HepG2 (cell line): ENCODE data around the gene THAP10. TPM values are rescaled to one million over a fixed set of nuclear protein-coding genes. Genes with fewer than 3 reads are reported as not detected.

Source experiments
- ESRRA ChIP-seq: sonication (generic); formaldehyde crosslinking; IDR thresholded peaks from 2 replicates; pipeline ENCODE4 v1.5.1; 2020; ENCODE audit warnings: mild to moderate bottlenecking, low read depth, missing genetic modification reagents
- GABPA ChIP-seq, 2 experiments: IDR thresholded peaks; 2 replicates each; pipeline ENCODE4 v1.6.1; 2011 to 2016; ENCODE audit warnings: low read depth in 2 of 2, low read length in 1 of 2, missing biosample characterization in 1 of 2, missing genetic modification characterization in 1 of 2
- HMG20A ChIP-seq: IDR thresholded peaks from 2 replicates; pipeline ENCODE4 v1.6.1; 2016; ENCODE audit warnings: borderline replicate concordance
- POLR2A ChIP-seq, 2 experiments: IDR thresholded peaks; 2 replicates each; pipeline ENCODE4 v1.6.1; 2011; ENCODE audit warnings: low read depth in 2 of 2, low read length in 2 of 2, mild to moderate bottlenecking in 1 of 2, moderate library complexity in 1 of 2; ENCODE audit not compliant: insufficient read depth in 1 of 2
- ZIK1 ChIP-seq: sonication (generic); formaldehyde crosslinking; IDR thresholded peaks from 2 replicates; pipeline ENCODE4 v1.5.0; 2020; ENCODE audit warnings: mild to moderate bottlenecking, low read depth, missing genetic modification reagents, borderline replicate concordance
- ZNF468 ChIP-seq: sonication (generic); formaldehyde crosslinking; IDR thresholded peaks from 2 replicates; pipeline ENCODE4 v1.8.0; 2022; ENCODE audit warnings: mild to moderate bottlenecking, moderate library complexity, missing genetic modification reagents
- ZNF605 ChIP-seq: sonication (generic); formaldehyde crosslinking; IDR thresholded peaks from 2 replicates; pipeline ENCODE4 v1.8.0; 2022; ENCODE audit warnings: mild to moderate bottlenecking, missing genetic modification reagents
- ZNF75D ChIP-seq: sonication (generic); formaldehyde crosslinking; IDR thresholded peaks from 2 replicates; pipeline ENCODE4 v1.8.1; 2023; ENCODE audit warnings: missing genetic modification reagents, mild to moderate bottlenecking, borderline replicate concordance
- ZSCAN29 ChIP-seq: sonication (generic); formaldehyde crosslinking; conservative IDR thresholded peaks from 2 replicates; pipeline ENCODE4 v1.4.0; 2020; ENCODE audit warnings: mild to moderate bottlenecking, missing genetic modification reagents
- polyA plus RNA-seq, 8 experiments: library from polyadenylated mRNA; depleted of rRNA in 3 of 8; stranded (reverse) in 7 of 8; unstranded in 1 of 8; fragments of >200 nt; fragmentation: Illumina TruSeq in 4 of 8; extraction: Trizol in 4 of 8; gene quantifications; 2 replicates each; pipeline versions ENCODE4 v1.2.1 to v1.2.3, GENCODE V29; 2011 to 2016; ENCODE audit warnings: low read depth in 4 of 8, missing spikeins in 1 of 8, mixed read lengths in 1 of 8; ENCODE audit not compliant: insufficient read depth in 1 of 8
- total RNA-seq, 5 experiments: library from RNA; depleted of rRNA; stranded (reverse); fragments of >200 nt; fragmentation: Illumina TruSeq; extraction: Trizol; gene quantifications; 2 replicates each; pipeline ENCODE4 v1.2.3, GENCODE V29; 2016; ENCODE audit warnings: low read depth in 1 of 5
- TF ChIP-seq, protein P1 (sequence below): sonication (generic); formaldehyde crosslinking; IDR thresholded peaks from 2 replicates; pipeline ENCODE4 v1.5.1; 2020; ENCODE audit warnings: missing genetic modification reagents, mild to moderate bottlenecking, borderline replicate concordance
- TF ChIP-seq, protein P2 (sequence below): sonication (generic); formaldehyde crosslinking; IDR thresholded peaks from 2 replicates; pipeline ENCODE4 v1.9.0; 2021; ENCODE audit warnings: mild to moderate bottlenecking, missing genetic modification reagents
- TF ChIP-seq, protein P3 (sequence below): sonication (generic); formaldehyde crosslinking; IDR thresholded peaks from 2 replicates; pipeline ENCODE4 v1.4.0; 2020; ENCODE audit warnings: mild to moderate bottlenecking, missing genetic modification reagents
- TF ChIP-seq, protein P4 (sequence below): sonication (generic); formaldehyde crosslinking; IDR thresholded peaks from 2 replicates; pipeline ENCODE4 v1.5.1; 2020; ENCODE audit warnings: missing genetic modification reagents, mild to moderate bottlenecking, borderline replicate concordance

THAP10 gene
- total and polyA plus RNA-seq, 2 of the 13 experiments (the other 11 are each of a cell fraction or from before 2014, with no cell fraction given), result 0.64 to 0.69 TPM

DNA sequence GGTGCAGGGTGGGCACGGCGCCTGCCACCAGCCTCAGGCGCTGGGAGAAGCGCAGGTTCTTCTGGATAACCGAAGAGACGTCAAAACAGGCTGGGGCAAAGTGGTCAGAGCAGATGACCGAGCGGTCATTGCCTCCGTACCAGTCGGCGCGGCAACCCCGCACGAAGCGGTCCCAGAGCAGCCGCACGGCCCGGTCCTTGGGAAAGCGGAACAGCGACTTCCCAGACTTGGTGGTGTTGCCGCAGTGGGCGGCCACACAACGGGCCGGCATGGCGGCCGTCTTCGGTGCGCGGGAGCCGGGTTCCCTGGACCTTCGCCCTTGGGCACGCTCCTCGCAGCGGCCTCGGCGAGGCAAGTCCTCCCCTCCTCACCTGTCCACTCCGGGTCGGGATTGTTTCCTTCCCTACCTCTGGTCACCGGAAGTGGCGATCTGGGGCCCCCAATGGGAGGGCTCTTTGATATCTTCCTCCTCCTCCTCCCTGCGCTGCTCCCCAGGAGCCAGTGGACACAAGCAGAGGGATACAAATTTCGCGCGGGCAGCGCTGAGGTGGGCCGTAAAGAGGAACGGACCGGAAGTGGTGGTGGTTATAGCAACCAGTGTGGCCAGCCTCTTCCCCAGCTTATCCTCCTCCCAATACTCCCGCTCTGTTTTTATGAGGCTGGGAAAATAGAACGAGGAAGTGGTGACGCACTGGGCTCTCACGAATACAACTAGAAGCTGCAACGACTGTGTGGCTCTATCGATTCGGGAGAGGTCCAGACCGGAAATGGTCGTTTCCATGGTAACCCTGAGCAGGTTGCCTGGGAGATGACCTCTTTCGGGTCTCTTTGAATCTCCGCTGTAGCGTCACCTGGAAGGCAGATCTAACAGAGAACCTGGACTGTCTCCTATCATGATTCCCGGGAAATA lies at the start of gene THAP10, which contains the start of gene LRRC49 (continued):
- TF ChIP-seq ZIK1 (CRISPR knock-in tag) (0 out of 2 replicates have a peak, but pooled peaks have one; percentile 19), ZSCAN29 (CRISPR knock-in tag) (0 out of 2 replicates have a peak, but pooled peaks have one; percentile 25), ZNF605 (CRISPR knock-in tag) (peak; percentile 78), POLR2A (IDR thresholded peaks at IDR 0.05; ENCODE audit: insufficient read depth in 1 of 2, low read depth in 2 of 2, low read length in 2 of 2) (peak; percentile 67 to 74), GABPA (IDR thresholded peaks at IDR 0.05; ENCODE audit: low read depth, low read length) (peak; percentile 93), GABPA (CRISPR knock-in tag; IDR thresholded peaks at IDR 0.05; ENCODE audit: low read depth) (peak; percentile 97), HMG20A (CRISPR knock-in tag) (no peak), ZNF75D (CRISPR knock-in tag) (no peak), ZNF468 (CRISPR knock-in tag) (0 out of 2 replicates have a peak, but pooled peaks have one; percentile 76), ESRRA (CRISPR knock-in tag) (0 out of 2 replicates have a peak, but pooled peaks have one; percentile 41)
- TF ChIP-seq, protein P1, sequence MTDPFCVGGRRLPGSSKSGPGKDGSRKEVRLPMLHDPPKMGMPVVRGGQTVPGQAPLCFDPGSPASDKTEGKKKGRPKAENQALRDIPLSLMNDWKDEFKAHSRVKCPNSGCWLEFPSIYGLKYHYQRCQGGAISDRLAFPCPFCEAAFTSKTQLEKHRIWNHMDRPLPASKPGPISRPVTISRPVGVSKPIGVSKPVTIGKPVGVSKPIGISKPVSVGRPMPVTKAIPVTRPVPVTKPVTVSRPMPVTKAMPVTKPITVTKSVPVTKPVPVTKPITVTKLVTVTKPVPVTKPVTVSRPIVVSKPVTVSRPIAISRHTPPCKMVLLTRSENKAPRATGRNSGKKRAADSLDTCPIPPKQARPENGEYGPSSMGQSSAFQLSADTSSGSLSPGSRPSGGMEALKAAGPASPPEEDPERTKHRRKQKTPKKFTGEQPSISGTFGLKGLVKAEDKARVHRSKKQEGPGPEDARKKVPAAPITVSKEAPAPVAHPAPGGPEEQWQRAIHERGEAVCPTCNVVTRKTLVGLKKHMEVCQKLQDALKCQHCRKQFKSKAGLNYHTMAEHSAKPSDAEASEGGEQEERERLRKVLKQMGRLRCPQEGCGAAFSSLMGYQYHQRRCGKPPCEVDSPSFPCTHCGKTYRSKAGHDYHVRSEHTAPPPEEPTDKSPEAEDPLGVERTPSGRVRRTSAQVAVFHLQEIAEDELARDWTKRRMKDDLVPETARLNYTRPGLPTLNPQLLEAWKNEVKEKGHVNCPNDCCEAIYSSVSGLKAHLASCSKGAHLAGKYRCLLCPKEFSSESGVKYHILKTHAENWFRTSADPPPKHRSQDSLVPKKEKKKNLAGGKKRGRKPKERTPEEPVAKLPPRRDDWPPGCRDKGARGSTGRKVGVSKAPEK, result peak; percentile 78; the same call in 1 of the 2 replicates
- TF ChIP-seq, protein P2, sequence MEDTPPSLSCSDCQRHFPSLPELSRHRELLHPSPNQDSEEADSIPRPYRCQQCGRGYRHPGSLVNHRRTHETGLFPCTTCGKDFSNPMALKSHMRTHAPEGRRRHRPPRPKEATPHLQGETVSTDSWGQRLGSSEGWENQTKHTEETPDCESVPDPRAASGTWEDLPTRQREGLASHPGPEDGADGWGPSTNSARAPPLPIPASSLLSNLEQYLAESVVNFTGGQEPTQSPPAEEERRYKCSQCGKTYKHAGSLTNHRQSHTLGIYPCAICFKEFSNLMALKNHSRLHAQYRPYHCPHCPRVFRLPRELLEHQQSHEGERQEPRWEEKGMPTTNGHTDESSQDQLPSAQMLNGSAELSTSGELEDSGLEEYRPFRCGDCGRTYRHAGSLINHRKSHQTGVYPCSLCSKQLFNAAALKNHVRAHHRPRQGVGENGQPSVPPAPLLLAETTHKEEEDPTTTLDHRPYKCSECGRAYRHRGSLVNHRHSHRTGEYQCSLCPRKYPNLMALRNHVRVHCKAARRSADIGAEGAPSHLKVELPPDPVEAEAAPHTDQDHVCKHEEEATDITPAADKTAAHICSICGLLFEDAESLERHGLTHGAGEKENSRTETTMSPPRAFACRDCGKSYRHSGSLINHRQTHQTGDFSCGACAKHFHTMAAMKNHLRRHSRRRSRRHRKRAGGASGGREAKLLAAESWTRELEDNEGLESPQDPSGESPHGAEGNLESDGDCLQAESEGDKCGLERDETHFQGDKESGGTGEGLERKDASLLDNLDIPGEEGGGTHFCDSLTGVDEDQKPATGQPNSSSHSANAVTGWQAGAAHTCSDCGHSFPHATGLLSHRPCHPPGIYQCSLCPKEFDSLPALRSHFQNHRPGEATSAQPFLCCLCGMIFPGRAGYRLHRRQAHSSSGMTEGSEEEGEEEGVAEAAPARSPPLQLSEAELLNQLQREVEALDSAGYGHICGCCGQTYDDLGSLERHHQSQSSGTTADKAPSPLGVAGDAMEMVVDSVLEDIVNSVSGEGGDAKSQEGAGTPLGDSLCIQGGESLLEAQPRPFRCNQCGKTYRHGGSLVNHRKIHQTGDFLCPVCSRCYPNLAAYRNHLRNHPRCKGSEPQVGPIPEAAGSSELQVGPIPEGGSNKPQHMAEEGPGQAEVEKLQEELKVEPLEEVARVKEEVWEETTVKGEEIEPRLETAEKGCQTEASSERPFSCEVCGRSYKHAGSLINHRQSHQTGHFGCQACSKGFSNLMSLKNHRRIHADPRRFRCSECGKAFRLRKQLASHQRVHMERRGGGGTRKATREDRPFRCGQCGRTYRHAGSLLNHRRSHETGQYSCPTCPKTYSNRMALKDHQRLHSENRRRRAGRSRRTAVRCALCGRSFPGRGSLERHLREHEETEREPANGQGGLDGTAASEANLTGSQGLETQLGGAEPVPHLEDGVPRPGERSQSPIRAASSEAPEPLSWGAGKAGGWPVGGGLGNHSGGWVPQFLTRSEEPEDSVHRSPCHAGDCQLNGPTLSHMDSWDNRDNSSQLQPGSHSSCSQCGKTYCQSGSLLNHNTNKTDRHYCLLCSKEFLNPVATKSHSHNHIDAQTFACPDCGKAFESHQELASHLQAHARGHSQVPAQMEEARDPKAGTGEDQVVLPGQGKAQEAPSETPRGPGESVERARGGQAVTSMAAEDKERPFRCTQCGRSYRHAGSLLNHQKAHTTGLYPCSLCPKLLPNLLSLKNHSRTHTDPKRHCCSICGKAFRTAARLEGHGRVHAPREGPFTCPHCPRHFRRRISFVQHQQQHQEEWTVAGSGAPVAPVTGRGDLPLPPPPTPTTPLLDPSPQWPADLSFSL (CRISPR knock-in tag), result 0 out of 2 replicates have a peak, but pooled peaks have one; percentile 58
- TF ChIP-seq, protein P3, sequence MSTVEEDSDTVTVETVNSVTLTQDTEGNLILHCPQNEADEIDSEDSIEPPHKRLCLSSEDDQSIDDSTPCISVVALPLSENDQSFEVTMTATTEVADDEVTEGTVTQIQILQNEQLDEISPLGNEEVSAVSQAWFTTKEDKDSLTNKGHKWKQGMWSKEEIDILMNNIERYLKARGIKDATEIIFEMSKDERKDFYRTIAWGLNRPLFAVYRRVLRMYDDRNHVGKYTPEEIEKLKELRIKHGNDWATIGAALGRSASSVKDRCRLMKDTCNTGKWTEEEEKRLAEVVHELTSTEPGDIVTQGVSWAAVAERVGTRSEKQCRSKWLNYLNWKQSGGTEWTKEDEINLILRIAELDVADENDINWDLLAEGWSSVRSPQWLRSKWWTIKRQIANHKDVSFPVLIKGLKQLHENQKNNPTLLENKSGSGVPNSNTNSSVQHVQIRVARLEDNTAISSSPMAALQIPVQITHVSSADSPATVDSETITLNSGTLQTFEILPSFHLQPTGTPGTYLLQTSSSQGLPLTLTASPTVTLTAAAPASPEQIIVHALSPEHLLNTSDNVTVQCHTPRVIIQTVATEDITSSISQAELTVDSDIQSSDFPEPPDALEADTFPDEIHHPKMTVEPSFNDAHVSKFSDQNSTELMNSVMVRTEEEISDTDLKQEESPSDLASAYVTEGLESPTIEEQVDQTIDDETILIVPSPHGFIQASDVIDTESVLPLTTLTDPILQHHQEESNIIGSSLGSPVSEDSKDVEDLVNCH (CRISPR knock-in tag), result no peak
- TF ChIP-seq, protein P4, sequence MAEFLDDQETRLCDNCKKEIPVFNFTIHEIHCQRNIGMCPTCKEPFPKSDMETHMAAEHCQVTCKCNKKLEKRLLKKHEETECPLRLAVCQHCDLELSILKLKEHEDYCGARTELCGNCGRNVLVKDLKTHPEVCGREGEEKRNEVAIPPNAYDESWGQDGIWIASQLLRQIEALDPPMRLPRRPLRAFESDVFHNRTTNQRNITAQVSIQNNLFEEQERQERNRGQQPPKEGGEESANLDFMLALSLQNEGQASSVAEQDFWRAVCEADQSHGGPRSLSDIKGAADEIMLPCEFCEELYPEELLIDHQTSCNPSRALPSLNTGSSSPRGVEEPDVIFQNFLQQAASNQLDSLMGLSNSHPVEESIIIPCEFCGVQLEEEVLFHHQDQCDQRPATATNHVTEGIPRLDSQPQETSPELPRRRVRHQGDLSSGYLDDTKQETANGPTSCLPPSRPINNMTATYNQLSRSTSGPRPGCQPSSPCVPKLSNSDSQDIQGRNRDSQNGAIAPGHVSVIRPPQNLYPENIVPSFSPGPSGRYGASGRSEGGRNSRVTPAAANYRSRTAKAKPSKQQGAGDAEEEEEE (CRISPR knock-in tag), result peak; percentile 64; the same call in 1 of the 2 replicates
